Breast epithelium (tissue), 4 donors: ENCODE data around the gene SLC31A1. TPM values are rescaled to one million over a fixed set of nuclear protein-coding genes. Genes with fewer than 3 reads are reported as not detected.
A peak's percentile ranks its signal among the peaks of the same experiment; 100 is the strongest.

Source experiments
- DNase-seq, 2 donors: peaks; one replicate each; pipeline ENCODE4 v3.0.0-alpha.2; 2019; ENCODE audit warnings: low spot score in 2 of 2
- H3K27ac ChIP-seq, 2 donors: fragments of 200-600 bp; sonication (generic) in 1 of 2; one replicate each; pipeline ENCODE4 v1.5.1; 2016 to 2019; ENCODE audit warnings: mild to moderate bottlenecking in 1 of 2
- H3K27me3 ChIP-seq, 2 donors: fragments of 200-600 bp; sonication (generic) in 1 of 2; one replicate each; pipeline versions ENCODE4 v1.5.1 to v1.6.0; 2017 to 2019; ENCODE audit warnings: control low read depth in 1 of 2, mild to moderate bottlenecking in 1 of 2
- H3K36me3 ChIP-seq: fragments of 200-600 bp; one replicate; pipeline ENCODE4 v1.5.1; 2019
- H3K4me1 ChIP-seq, 2 donors: fragments of 200-600 bp; sonication (generic); one replicate each; pipeline ENCODE4 v1.5.1; 2016 to 2019; ENCODE audit warnings: control low read depth in 1 of 2
- H3K4me3 ChIP-seq, 3 donors: fragments of 200-600 bp; sonication (generic); 1 replicate in 2 of 3; 2 replicates in 1 of 3; pipeline ENCODE4 v1.5.1; 2016 to 2019; ENCODE audit warnings: mild to moderate bottlenecking in 3 of 3, moderate library complexity in 2 of 3
- H3K9me3 ChIP-seq, 2 donors: fragments of 200-600 bp; sonication (generic) in 1 of 2; one replicate each; pipeline ENCODE4 v1.5.1; 2016 to 2019; ENCODE audit warnings: control low read depth in 1 of 2
- POLR2A ChIP-seq: fragments of 450-650 bp; IDR thresholded peaks from one replicate; pipeline ENCODE4 v1.6.1; 2016; ENCODE audit warnings: antibody characterized with exemption, mild to moderate bottlenecking, moderate library complexity
- POLR2AphosphoS5 ChIP-seq, 3 donors: sonication (generic); formaldehyde crosslinking; IDR thresholded peaks; one replicate each; pipeline ENCODE4 v1.6.1; 2017; ENCODE audit warnings: antibody characterized with exemption in 3 of 3
- intact Hi-C: fragments of 100-400 bp; cut with DNase I; formaldehyde crosslinking; loops from one replicate; pipeline ENCODE4 v1.15.1; 2023; ENCODE audit warnings: low total_unique reads
- total RNA-seq, 3 donors: library from RNA; depleted of rRNA; stranded (reverse); fragments of >200 nt; gene quantifications; one replicate each; pipeline ENCODE4 v1.1.0, GENCODE V29; 2016
- TF ChIP-seq, protein P1 (sequence below), 3 donors: fragments of 450-650 bp; IDR thresholded peaks; one replicate each; pipeline ENCODE4 v1.5.1; 2016 to 2017; ENCODE audit warnings: antibody characterized with exemption in 3 of 3, mild to moderate bottlenecking in 3 of 3, moderate library complexity in 3 of 3

Gene SLC31A1
- total RNA-seq, 3 donors from 2014 or later, result 13.9 to 24.4 (median 18.7) TPM

GRCh38 chr9:113269355-113269754 lies 48.0 kb downstream of the SLC31A1 start:
- no peaks in the 10 kb centered on the region for H3K36me3 ChIP-seq
- H3K27ac ChIP-seq, result no peak overlapping the region
- no peak overlapping the region for H3K4me3 ChIP-seq
- intact Hi-C loops, result no loop called here
- no peak for DNase-seq
- no peaks in the 10 kb centered on the region for H3K27me3 ChIP-seq
- no peaks in the 10 kb centered on the region for H3K9me3 ChIP-seq
- H3K4me1 ChIP-seq, result no peaks in the 10 kb centered on the region
- TF ChIP-seq POLR2AphosphoS5 (IDR thresholded peaks at IDR 0.05), result no peak
- TF ChIP-seq POLR2A, result no peak
- TF ChIP-seq, protein P1, sequence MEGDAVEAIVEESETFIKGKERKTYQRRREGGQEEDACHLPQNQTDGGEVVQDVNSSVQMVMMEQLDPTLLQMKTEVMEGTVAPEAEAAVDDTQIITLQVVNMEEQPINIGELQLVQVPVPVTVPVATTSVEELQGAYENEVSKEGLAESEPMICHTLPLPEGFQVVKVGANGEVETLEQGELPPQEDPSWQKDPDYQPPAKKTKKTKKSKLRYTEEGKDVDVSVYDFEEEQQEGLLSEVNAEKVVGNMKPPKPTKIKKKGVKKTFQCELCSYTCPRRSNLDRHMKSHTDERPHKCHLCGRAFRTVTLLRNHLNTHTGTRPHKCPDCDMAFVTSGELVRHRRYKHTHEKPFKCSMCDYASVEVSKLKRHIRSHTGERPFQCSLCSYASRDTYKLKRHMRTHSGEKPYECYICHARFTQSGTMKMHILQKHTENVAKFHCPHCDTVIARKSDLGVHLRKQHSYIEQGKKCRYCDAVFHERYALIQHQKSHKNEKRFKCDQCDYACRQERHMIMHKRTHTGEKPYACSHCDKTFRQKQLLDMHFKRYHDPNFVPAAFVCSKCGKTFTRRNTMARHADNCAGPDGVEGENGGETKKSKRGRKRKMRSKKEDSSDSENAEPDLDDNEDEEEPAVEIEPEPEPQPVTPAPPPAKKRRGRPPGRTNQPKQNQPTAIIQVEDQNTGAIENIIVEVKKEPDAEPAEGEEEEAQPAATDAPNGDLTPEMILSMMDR (IDR thresholded peaks at IDR 0.05), result no peak

DNA sequence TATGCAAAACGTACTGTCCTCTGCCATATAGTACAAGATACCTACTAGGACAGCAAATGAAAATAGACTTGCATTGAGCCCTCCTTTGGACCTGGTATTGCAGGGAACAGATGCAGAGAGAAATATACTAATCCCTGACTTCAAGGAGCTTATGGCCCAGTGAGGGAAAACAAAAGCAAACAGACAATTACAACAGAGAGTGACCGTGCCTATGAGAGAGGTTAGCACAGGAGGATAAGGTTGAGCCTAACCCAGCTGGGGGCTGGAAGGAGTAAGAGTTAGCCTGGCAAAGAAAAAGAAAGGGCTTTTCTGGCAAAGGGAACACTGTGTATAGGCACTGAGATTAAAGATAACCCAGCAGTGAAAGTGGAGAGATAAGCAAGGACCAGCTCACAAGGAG lies 48.5 kb downstream of the SLC31A1 start:
- no peaks in the 10 kb centered on the region for H3K36me3 ChIP-seq
- no peaks in the 10 kb centered on the region for H3K4me1 ChIP-seq
- H3K9me3 ChIP-seq, result no peaks in the 10 kb centered on the region
- intact Hi-C loops, result no loop called here
- TF ChIP-seq POLR2A (no peak), POLR2AphosphoS5 (IDR thresholded peaks at IDR 0.05) (no peak)
- TF ChIP-seq, protein P1 (IDR thresholded peaks at IDR 0.05), result no peak
- DNase-seq, result no peak
- no peak overlapping the region for H3K4me3 ChIP-seq
- H3K27ac ChIP-seq, result no peak overlapping the region
- no peaks in the 10 kb centered on the region for H3K27me3 ChIP-seq

DNA sequence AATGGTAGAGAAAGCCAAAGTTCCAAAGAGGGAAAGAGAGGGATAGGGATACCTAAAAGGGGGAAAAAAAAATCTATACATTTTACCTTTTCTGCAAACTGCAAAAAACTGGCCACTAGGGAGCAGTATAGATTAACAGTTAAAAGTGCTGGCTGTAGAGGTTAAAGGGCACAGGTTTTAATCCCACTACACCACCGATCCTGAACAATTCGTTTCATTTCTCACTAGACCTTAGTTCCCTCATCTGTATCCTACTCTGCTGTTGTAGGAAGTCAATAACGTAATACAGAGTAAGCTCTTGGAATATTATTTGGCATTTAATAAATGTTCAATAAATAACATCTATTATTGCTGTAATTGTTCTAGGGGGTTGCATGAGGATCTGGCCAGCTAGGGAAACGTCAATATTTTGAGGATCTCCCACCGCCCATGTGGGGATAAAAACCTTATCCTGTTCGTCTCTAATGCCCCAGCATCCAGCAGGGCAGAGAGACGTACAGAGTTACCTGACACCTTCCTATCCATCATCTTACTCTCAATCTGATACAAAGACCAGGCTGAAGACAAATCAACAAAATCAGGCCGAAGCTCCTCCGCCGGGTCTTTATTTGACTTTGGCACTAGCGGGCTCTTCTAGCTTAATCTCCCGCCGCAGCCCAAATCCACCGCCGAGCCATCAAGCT lies 53.3 kb downstream of the SLC31A1 start:
- Histone ChIP-seq H3K36me3 (no peaks in the 10 kb centered on the region), H3K9me3 (no peaks in the 10 kb centered on the region), H3K27me3 (no peaks in the 10 kb centered on the region), H3K4me1 (no peaks in the 10 kb centered on the region), H3K27ac (peak overlapping the region; percentile 96), H3K4me3 (peak overlapping the region; percentile 78 to 91 (median 78))
- intact Hi-C loops, result no loop called here
- TF ChIP-seq, protein P1 (IDR thresholded peaks at IDR 0.05), result peak; percentile 57 to 79 (median 73)
- TF ChIP-seq POLR2A, result no peak
- DNase-seq, result peak in 1 of 2 donors; percentile 55

DNA sequence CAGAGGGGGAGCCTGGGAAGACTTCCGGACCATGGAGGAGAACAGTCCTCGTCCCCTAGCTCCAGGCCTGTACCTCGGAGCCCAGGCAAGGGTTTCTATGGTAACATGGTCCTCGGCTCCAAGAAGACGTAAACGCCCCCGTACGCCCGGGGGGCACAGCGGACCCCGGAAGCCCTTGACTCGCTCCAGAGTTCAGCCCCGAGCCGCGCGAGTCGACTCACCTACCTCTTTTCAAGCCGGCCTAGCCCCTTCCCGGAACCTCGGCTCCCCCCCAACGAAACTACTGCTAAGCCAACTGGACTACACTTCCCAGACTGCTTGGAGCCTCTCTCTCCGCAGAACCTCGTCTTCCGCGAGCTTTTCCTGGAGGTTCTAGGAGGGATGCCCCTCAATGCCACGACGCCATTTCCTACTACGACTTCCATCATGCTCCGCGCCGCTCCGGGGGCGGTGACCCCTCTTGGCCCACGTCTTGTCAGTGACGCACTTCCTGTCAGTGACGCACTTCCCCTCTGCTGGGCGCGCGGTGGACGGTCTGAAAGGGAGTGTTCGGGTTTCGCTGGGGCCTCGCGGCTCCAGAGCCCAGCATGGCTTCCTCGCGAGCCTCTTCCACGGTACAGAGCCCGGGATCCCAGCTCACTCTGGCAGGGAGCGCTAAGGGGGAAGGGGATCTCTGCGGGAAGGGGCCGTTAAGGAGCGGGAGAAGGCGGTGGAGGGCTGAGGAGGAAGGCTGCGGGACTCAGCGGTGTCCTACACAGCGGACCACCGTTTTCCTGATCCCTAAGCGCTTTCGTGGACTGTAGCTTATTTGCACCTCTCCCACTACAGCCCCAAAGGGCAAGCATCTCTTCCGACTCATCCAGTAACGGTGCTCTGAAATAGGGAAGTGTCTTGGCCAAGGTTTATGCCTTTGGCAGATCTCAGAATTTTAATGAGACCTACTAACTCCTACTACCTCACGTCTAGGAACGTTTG lies 54.1 kb downstream of the SLC31A1 start, which contains the start of the genes CDC26 and PRPF4:
Gene CDC26, minus strand, starts transcription at position 416 of the 975 bp plus-strand sequence. CDS start 3,065 bp downstream, outside the sequence.
Gene PRPF4, plus strand, starts transcription at position 502 of the 975 bp plus-strand sequence. Its CDS starts 86 bp downstream, at position 588.
- Histone ChIP-seq H3K27me3 (no peaks in the 10 kb centered on the region), H3K9me3 (no peaks in the 10 kb centered on the region), H3K4me1 (no peaks in the 10 kb centered on the region), H3K4me3 (peak within 1 kb of the TSS; percentile 78 to 91 (median 78)), H3K36me3 (no peaks in the 10 kb centered on the region), H3K27ac (peak within 1 kb of the TSS; percentile 96)
- DNase-seq, result peak; percentile 96 to 97
- intact Hi-C loops, result no loop called here
- TF ChIP-seq, protein P1 (IDR thresholded peaks at IDR 0.05), result no peak
- TF ChIP-seq POLR2AphosphoS5 (IDR thresholded peaks at IDR 0.05) (peak; percentile 97 to 99 (median 98)), POLR2A (peak; percentile 89)
